Pancreas (tissue), 10 donors: ENCODE results near the gene PRAF2. TPM values are rescaled to one million over a fixed set of nuclear protein-coding genes. Genes with fewer than 3 reads are reported as not detected.

Source experiments
- ATAC-seq, 4 donors: fragments of 200-7000 bp; cut with Tn5 transposase; one replicate each; pipeline versions ENCODE4 v1.8.0 to v1.9.1; 2020; ENCODE audit warnings: mild to moderate bottlenecking in 4 of 4, moderate library complexity in 4 of 4
- DNase-seq, 6 donors: peaks; one replicate each; pipeline ENCODE4 v3.0.0-alpha.2; 2020
- FAIRE-seq: peaks from 2 replicates; lab custom pipeline; 2012; peaks lifted over from hg19 to GRCh38; lab: Jason Lieb, UNC
- H3K27ac ChIP-seq, 4 donors: fragments of 200-600 bp; sonication (generic); 1 replicate in 3 of 4; 2 replicates in 1 of 4; pipeline versions ENCODE4 v1.5.0 to v1.8.0; 2020
- H3K27me3 ChIP-seq, 4 donors: fragments of 200-600 bp; one replicate each; pipeline ENCODE4 v1.8.0; 2021
- H3K36me3 ChIP-seq, 3 donors: fragments of 200-600 bp; sonication (generic) in 1 of 3; one replicate each; pipeline versions ENCODE4 v1.5.0 to v1.8.0; 2020 to 2021
- H3K4me1 ChIP-seq, 3 donors: fragments of 200-600 bp; one replicate each; pipeline ENCODE4 v1.8.0; 2021
- H3K4me3 ChIP-seq, 4 donors: fragments of 200-600 bp; sonication (generic) in 2 of 4; one replicate each; pipeline versions ENCODE4 v1.5.0 to v1.8.0; 2020 to 2021
- H3K9me3 ChIP-seq, 4 donors: fragments of 200-600 bp; one replicate each; pipeline ENCODE4 v1.8.0; 2021
- CTCF ChIP-seq, 4 donors: fragments of 200-600 bp; sonication (generic) in 3 of 4; IDR thresholded peaks; one replicate each; pipeline versions ENCODE4 v1.5.0 to v1.8.0; 2021; ENCODE audit warnings: antibody characterized with exemption in 4 of 4
- WGBS, 2 donors: extraction: QIAGEN DNeasy Blood & Tissue Kit; methylation state at CpG; one replicate each; pipeline ENCODE4 v1.1.7; 2013; 5-methylcytosine and 5-hydroxymethylcytosine counted together
- intact Hi-C, 3 donors: fragments of 100-400 bp; cut with DNase I; formaldehyde crosslinking; loops; one replicate each; pipeline versions ENCODE4 v1.11.1 to v1.14.2; 2022
- polyA plus RNA-seq, 2 donors: library from polyadenylated mRNA; stranded (reverse); fragments of 200-250 nt; gene quantifications; one replicate each; pipeline ENCODE4 v1.2.3, GENCODE V29; 2013
- total RNA-seq, 6 donors: library from RNA; stranded (reverse); fragmentation: NEBNext Ultra II Directional in 4 of 6; extraction: Animal tissue kit (Norgen Biotek cat#: 25700) in 4 of 6; gene quantifications; one replicate each; pipeline versions ENCODE4 v1.2.1 to v1.2.4, GENCODE V29; 2021 to 2023
- donor health status: healthy with polysubstance abuse.
- donor health status: DM: no; HTN: no; CAD: no; lungs with moderate emphysema.
- donor health status: DM: no; HTN: no; CAD: no.
- donor health status: control.
- donor health status: control.
- donor health status: Bipolar disorder and iron deficiency.
- donor health status: DM: yes; HTN: yes; CAD: no.
- donor health status: DM: no; HTN: no; CAD: no.
- donor health status: DM: no; HTN: no; CAD: no.
- donor health status: DM: yes; HTN: yes; CAD: no.

The PRAF2 gene
- total and polyA plus RNA-seq, 8 donors: 1.3 to 15.8 (median 5.1) TPM

GRCh38 chrX:49100704-49101628, 27.2 kb upstream of the PRAF2 start:
- WGBS, 2 donors: 1 to 36% methylated on average over 74 of the region's 74 CpGs
- Histone ChIP-seq H3K36me3 (no peaks in the 10 kb centered on the region), H3K4me1 (no peaks in the 10 kb centered on the region), H3K27ac (peak overlapping the region; percentile 62 to 69 (median 66)), H3K27me3 (no peaks in the 10 kb centered on the region), H3K4me3 (peak overlapping the region; percentile 16 to 57 (median 32)), H3K9me3 (no peaks in the 10 kb centered on the region)
- ATAC-seq (peak; percentile 97 to 99 (median 98)), DNase-seq (peak; percentile 86 to 96 (median 91)), FAIRE-seq (no peak)
- intact Hi-C loops: no loop called here
- TF ChIP-seq CTCF (IDR thresholded peaks at IDR 0.05): no peak

DNA sequence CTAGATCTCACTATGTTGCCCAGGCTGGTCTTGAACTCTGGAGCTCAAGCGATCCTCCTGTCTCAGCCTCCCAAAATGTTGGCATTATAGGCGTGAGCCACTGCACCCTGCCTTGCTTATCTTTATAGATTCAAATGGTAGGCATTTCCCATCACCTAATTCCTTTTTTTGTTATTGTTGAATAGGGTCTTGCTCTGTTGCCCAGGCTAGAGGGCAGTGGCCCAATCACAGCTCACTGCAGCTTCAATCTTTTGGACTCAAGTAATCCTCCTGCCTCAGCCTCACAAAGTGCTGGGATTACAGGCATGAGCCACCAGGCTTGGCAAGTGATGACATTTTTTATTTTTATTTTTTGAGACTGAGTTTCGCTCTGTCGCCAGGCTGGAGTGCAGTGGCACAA, 22.6 kb upstream of the PRAF2 start:
- H3K27me3 ChIP-seq: no peaks in the 10 kb centered on the region
- no peak overlapping the region for H3K27ac ChIP-seq
- H3K4me3 ChIP-seq: no peak overlapping the region
- ATAC-seq (no peak), DNase-seq (no peak), FAIRE-seq (no peak)
- TF ChIP-seq CTCF (IDR thresholded peaks at IDR 0.05): no peak
- H3K36me3 ChIP-seq: no peaks in the 10 kb centered on the region
- intact Hi-C loops: no loop called here
- no peaks in the 10 kb centered on the region for H3K4me1 ChIP-seq
- no peaks in the 10 kb centered on the region for H3K9me3 ChIP-seq
- WGBS, 2 donors: 92 to 98% methylated on average over 4 of the region's 4 CpGs

DNA sequence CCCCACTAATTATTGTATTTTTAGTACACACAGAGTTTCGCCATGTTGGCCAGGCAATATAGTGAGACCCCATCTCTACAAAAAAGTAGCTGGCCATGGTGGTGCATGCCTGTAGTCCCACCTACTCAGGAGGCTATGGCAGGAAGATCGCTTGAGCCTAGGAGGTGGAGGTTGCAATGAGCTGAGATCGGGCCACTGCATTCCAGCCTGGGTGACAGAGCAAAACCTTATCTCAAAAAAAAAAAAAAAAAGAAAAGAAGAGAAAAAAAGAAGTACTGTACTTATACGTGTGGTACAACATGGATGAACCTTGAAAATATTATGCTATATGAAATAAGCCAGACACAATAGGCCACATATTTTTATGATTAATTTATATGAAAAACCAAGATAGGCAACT, 15.8 kb upstream of the PRAF2 start:
- Histone ChIP-seq H3K27ac (no peak overlapping the region), H3K9me3 (no peaks in the 10 kb centered on the region), H3K27me3 (no peaks in the 10 kb centered on the region), H3K4me1 (no peaks in the 10 kb centered on the region), H3K36me3 (no peaks in the 10 kb centered on the region), H3K4me3 (no peak overlapping the region)
- ATAC-seq (no peak), DNase-seq (no peak), FAIRE-seq (no peak)
- intact Hi-C loops: no loop called here
- TF ChIP-seq CTCF (IDR thresholded peaks at IDR 0.05): no peak
- WGBS, 2 donors: 68 to 79% methylated on average over 4 of the region's 4 CpGs

GRCh38 chrX:49082271-49082871, 8.6 kb upstream of the PRAF2 start:
- ATAC-seq (no peak), FAIRE-seq (no peak), DNase-seq (no peak)
- H3K27ac ChIP-seq: no peak overlapping the region
- H3K4me3 ChIP-seq: no peak overlapping the region
- intact Hi-C loops: no loop called here
- 67 to 74% methylated on average over 4 of the region's 4 CpGs for WGBS, 2 donors
- H3K4me1 ChIP-seq: no peaks in the 10 kb centered on the region
- H3K27me3 ChIP-seq: no peaks in the 10 kb centered on the region
- no peaks in the 10 kb centered on the region for H3K36me3 ChIP-seq
- H3K9me3 ChIP-seq: no peaks in the 10 kb centered on the region
- no peak for TF ChIP-seq CTCF (IDR thresholded peaks at IDR 0.05)
